SK-N-SH treated with all-trans-retinoic acid at 6 μM for 48 hours (cell line): ENCODE measurements around the gene SHC1.

Source experiments
- ARNTL ChIP-seq: fragments of 450-650 bp; formaldehyde crosslinking; IDR thresholded peaks from 2 replicates; pipeline ENCODE4 v1.5.0; 2020; ENCODE audit warnings: low read depth, mild to moderate bottlenecking, moderate library complexity, borderline replicate concordance
- BACH2 ChIP-seq: fragments of 250-450 bp; sonication (Bioruptor Pico); IDR thresholded peaks from 2 replicates; pipeline ENCODE4 v1.9.0; 2021; ENCODE audit warnings: mild to moderate bottlenecking, borderline replicate concordance
- CREB5 ChIP-seq: fragments of 250-450 bp; sonication (Bioruptor Pico); IDR thresholded peaks from 2 replicates; pipeline ENCODE4 v1.5.1; 2020; ENCODE audit warnings: low read depth, mild to moderate bottlenecking, moderate library complexity
- CSDC2 ChIP-seq: fragments of 250-450 bp; sonication (Bioruptor Pico); IDR thresholded peaks from 2 replicates; pipeline ENCODE4 v1.5.0; 2020; ENCODE audit warnings: mild to moderate bottlenecking, moderate library complexity
- GLIS3 ChIP-seq: fragments of 250-450 bp; sonication (Bioruptor Pico); IDR thresholded peaks from 2 replicates; pipeline ENCODE4 v1.5.0; 2020; ENCODE audit warnings: mild to moderate bottlenecking, moderate library complexity
- PATZ1 ChIP-seq: fragments of 250-450 bp; sonication (Bioruptor Pico); IDR thresholded peaks from 2 replicates; pipeline ENCODE4 v1.8.0; 2020; ENCODE audit warnings: mild to moderate bottlenecking, moderate library complexity, borderline replicate concordance
- PPARA ChIP-seq: fragments of 250-450 bp; sonication (Bioruptor Pico); IDR thresholded peaks from 2 replicates; pipeline ENCODE4 v1.5.0; 2020; ENCODE audit warnings: mild to moderate bottlenecking, borderline replicate concordance
- RARB ChIP-seq: fragments of 250-450 bp; sonication (Bioruptor Pico); IDR thresholded peaks from 2 replicates; pipeline ENCODE4 v1.8.0; 2021; ENCODE audit warnings: mild to moderate bottlenecking, moderate library complexity
- TCF4 ChIP-seq: fragments of 250-450 bp; sonication (Bioruptor Pico); IDR thresholded peaks from 2 replicates; pipeline ENCODE4 v1.8.0; 2021; ENCODE audit warnings: mild to moderate bottlenecking, moderate library complexity, borderline replicate concordance
- TOX ChIP-seq: fragments of 250-450 bp; sonication (Bioruptor Pico); IDR thresholded peaks from 2 replicates; pipeline ENCODE4 v1.8.0; 2021; ENCODE audit warnings: mild to moderate bottlenecking, moderate library complexity, borderline replicate concordance
- ZC3H10 ChIP-seq: fragments of 250-450 bp; sonication (Bioruptor Pico); IDR thresholded peaks from 2 replicates; pipeline ENCODE4 v1.5.1; 2021; ENCODE audit warnings: mild to moderate bottlenecking, moderate library complexity
- ZFP3 ChIP-seq: fragments of 250-450 bp; sonication (Bioruptor Pico); IDR thresholded peaks from 2 replicates; pipeline ENCODE4 v1.5.0; 2020; ENCODE audit warnings: mild to moderate bottlenecking, moderate library complexity
- ZFP30 ChIP-seq: fragments of 450-650 bp; formaldehyde crosslinking; IDR thresholded peaks from 2 replicates; pipeline ENCODE4 v1.5.0; 2022; ENCODE audit warnings: mild to moderate bottlenecking, moderate library complexity
- ZNF565 ChIP-seq: fragments of 450-650 bp; formaldehyde crosslinking; conservative IDR thresholded peaks from 2 replicates; pipeline ENCODE4 v1.5.0; 2020; ENCODE audit warnings: low read depth, mild to moderate bottlenecking, moderate library complexity

DNA sequence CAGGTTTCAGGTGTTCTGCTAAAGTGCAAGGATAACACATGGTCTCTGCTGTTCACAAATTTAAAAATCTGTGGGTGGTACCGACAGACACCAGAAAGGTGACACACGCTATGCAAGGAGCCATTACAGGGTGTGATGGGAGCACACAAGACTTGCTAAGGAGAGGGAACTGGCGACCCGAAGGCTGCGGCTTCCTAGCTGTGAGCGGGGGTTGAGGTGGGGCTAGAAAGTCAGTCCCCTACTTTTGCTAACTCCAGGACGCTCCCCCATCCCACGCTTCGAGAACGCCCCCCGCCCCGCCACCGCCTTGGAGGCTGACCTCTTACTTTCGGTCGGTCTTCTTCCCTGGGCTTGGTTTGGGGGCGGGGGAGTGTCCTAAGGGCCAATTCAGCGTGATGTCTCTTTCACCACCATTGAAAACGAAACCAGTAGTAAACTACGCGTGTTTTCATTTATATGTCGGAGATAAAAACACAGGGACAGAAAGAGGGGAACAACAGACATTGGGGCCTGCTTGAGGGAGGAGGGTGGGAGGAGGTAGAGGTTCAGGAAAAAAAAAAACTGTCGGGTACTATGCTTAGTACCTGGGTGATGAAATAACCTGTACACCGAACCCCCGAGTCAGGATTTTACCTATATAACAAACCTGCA is 5.0 kb upstream of the SHC1 start:
- no peak for TF ChIP-seq ZFP3 (CRISPR knock-in tag)
- TF ChIP-seq TCF4 (CRISPR knock-in tag), result no peak
- no peak for TF ChIP-seq TOX
- TF ChIP-seq RARB (CRISPR knock-in tag), result no peak
- no peak for TF ChIP-seq ZC3H10
- no peak for TF ChIP-seq CREB5 (CRISPR knock-in tag)
- no peak for TF ChIP-seq BACH2 (CRISPR knock-in tag)
- TF ChIP-seq ZFP30 (CRISPR knock-in tag), result no peak
- TF ChIP-seq PPARA (CRISPR knock-in tag), result no peak
- TF ChIP-seq PATZ1 (CRISPR knock-in tag), result no peak
- TF ChIP-seq ARNTL (CRISPR knock-in tag), result no peak
- no peak for TF ChIP-seq GLIS3
- no peak for TF ChIP-seq ZNF565 (CRISPR knock-in tag)
- no peak for TF ChIP-seq CSDC2 (CRISPR knock-in tag)
